Stimulated activated CD8-positive, alpha-beta memory T cell treated with anti-CD3 and anti-CD28 coated beads, Interleukin-4, amount 100 ng/mL, for 1 hour (primary cell): ENCODE measurements around the gene AMIGO1.
"Not testable (repeated sequence)": the region's sequence is repeated elsewhere in the genome, so short reads cannot be mapped to it uniquely, and the experiment has no call there.

Experiments
- DNase-seq, 2 donors: peaks; one replicate each; pipeline ENCODE4 v3.0.0-alpha.2; 2020; ENCODE audit warnings: low read depth in 2 of 2, low spot score in 1 of 2

AMIGO1 gene

DNA sequence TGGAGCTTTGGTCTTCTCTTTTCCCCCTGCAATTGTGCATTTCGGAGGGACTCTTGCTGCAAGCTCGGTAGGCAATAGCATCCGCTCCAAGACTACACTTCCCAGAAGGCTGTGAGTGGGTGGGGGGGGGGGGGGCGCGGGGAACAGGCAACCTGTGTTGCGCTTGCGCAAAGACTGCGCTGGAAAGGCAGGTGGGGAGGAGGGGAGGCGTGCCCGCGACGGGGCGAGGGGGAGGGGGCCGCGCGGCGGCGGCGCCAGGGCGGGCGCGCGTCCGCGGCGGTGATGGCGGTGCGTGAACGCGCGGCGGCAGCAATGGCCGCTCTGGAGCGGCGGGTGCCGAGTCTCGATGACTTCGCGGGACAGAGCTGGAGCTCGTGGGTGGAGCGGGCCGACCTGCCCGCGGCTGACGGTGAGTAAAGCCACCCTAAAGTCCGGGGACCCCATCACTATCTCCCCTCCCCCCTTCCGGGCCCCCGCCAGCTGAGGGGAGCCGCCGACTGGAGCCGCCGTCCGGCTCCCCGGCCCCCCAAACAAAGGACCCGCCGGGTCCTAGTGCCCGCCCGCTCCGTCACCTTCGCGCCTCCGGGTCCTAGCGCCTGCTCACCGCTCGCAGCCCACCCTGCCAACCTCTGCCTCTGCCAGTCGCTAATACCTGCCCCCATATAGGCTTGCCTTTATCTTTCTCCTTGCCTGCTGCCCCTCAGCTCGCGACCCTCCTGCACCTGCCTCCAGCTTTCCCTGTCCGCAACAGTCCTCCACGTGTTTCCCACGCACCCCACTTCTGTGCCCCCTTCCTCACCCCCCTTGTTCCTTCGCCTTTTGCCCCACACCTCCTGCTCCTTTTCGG is 25.6 kb downstream of the AMIGO1 start, which contains the start of gene ATXN7L2:
Gene ATXN7L2, plus strand, starts transcription at position 234 of the 847 bp plus-strand sequence. Its CDS starts 49 bp downstream, at position 283.
- DNase-seq, result peak; percentile 71 to 87

DNA sequence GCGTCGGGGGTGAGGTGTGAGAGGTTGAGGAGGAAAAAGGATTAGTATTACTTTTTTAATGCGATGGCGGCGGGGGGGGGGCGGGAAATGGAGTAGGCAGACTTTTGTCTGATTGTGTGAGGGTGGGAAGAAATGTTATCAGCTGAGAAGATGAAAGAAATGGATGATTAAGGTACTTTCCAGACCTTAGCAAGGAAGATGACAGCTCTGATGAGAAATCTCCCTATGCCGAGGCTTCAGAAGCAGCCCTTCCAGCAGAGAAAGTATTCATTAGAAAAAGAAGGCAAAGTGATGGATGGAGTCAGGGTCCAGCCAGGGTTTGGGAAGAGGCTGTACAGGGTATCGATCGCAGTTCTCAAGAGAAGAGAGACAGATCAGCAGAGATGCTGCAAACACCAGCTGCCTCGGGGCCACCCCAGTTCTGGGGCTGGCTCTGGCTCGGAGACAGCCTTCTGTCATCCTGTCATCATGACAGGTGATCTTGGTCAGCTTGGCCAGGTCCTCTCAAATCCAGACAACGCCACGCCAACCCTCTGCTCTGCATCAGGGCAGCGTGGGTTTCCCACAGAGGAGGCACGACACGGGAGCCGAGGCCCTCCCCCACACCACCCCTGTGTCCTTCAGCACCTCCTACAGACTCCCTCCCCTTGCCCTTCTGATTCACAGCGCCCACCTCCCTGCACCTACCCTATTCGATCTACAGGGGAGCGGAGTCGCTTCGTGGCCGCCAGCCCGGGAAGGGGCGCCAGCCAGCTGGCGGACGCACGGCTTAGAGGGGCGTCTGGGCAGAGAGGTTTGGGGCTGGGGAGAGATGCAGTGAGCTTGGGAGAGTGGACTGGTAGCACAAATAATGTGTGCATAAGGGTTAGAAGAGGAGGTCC is 26.5 kb downstream of the AMIGO1 start:
- DNase-seq, result peak in 1 of 2 donors; percentile 15

DNA sequence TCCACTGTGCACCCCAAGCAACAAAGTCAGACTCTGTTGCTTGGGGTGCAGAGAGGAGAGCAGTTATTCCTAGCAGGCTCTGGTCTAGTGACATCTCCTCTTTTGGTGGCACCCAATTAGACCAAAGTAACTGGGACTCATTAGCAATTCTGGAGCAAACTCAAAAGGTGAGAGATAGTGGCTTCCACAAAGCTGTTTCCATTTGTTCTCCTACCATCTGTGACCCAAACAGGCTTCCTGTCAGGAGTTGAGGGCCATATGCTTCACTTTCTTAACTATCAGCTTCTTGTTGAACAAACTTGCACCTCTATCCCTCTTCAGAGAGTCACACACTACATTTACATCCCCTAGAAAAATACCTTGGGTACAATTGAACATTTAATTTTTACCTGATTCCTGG is 27.3 kb downstream of the AMIGO1 start:
- no peak for DNase-seq

DNA sequence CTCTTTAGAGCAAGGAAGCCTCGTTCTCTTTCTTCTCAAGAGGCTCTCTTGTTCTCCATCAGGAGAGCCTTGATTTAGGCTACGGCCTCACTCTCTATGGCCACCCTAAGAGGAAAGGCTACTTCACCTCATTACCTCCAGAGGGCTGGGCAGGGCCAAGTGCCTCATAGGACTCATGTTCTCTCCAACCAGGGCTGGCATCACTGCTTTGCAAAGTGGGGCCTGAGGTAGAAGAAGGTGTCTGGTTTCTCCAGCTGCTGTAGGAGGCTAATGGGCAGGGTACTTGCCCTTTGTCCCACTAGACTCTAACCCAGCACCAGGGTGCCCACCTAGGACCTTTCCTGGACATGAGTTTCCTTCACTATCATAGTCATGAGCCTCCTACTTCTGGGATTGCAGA is 27.9 kb downstream of the AMIGO1 start:
- DNase-seq, result no peak

DNA sequence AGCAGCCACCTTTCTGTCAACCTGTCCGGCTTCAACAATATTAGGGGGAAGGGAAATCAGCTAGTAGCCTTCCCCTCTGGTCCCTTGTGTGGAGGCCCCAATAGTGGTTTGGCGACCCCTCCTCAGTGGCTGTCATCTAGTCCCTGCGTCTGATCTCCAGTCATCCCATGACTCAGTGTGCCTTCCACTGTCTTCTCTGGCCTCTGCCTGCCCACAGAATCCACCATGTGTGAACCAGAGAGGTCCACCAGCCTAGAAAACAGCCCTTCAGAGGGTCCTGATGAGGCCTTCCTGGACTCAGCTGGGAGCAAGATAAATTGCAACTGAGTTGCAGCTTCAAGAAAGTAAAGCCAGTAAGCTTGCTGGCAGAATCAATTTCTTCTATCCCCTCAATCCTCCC is 29.6 kb downstream of the AMIGO1 start:
- no peak for DNase-seq

DNA sequence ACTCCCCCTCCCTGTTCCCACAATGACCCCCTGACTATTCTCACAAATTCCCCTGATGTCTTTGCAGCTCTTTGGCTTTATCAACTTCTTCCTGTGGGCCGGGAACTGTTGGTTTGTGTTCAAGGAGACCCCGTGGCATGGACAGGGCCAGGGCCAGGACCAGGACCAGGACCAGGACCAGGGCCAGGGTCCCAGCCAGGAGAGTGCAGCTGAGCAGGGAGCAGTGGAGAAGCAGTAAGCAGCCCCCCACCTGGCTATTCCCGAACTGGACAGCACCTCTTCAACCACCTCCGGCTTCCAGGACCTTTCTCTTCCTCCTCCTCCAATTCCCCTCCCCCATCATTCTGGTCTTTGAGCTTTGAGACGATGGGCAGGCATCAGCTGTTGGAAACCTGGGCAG is 30.2 kb downstream of the AMIGO1 start:
- DNase-seq, result no peak

DNA sequence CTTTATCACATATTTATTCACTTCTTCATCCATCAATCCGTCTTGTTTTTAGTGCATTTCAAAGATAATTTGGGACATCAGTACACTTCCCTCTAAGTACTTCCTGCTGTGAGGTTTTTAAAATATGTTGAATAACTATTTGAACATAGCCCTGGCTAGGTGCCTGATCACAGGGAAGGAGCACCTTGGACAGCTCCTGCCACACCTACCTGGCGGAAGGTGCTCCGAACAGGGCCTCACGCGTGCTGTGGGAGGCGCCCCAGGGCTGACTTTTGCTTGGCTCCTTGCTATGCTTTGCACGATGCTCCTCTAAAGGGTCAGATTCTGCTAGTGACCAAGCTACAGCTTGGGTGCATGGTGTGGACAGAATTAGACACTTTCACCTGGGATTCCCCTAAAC is 30.7 kb downstream of the AMIGO1 start:
- no peak for DNase-seq

DNA sequence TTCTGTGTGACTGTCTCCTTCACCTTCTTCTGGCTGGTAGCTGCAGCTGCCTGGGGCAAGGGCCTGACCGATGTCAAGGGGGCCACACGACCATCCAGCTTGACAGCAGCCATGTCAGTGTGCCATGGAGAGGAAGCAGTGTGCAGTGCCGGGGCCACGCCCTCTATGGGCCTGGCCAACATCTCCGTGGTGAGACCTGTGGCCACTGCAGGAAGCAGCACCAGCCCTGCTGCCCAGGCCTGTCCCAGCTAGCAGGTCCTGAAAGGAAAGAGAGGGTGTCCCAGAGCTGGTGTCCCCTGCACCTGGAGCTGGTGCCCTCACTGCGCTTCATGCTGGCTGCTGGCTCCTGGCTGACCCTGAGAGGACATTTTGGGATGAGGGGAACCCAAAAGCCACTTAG is 31.7 kb downstream of the AMIGO1 start:
- DNase-seq, result no peak

DNA sequence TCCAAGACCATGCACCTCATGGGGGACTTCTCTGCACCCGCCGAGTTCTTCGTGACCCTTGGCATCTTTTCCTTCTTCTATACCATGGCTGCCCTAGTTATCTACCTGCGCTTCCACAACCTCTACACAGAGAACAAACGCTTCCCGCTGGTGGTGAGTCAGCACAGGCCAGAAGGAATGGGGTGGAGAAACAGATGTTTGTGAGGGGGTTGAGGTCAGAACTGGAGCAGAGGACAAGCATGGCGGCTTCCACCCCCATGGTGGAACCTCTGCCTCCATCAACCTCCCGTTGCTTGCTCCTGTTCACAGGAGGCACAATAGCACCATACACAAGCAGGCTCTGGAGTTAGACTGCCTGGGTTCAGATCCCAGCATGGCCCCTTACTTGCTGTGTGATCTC is 32.7 kb downstream of the AMIGO1 start:
- DNase-seq, result no peak

DNA sequence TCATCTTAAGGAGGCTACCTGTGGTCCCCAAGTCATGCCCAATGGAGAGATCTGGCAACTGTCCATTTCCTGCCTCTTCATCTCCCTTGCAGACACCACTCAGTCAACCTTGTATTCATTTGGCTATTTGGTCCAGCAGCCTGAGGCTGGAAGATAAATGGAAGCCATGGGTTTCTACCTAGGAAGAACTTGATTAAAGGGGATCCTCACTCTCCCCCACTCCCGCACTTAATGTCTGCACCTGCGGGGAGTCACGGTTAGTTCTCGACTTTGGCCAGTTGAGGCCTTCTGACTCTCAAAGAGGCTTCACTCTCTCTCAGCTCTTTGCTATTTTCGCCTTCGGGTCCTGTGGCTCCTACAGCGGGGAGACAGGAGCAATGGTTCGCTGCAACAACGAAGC is 34.3 kb downstream of the AMIGO1 start:
- no peak for DNase-seq

DNA sequence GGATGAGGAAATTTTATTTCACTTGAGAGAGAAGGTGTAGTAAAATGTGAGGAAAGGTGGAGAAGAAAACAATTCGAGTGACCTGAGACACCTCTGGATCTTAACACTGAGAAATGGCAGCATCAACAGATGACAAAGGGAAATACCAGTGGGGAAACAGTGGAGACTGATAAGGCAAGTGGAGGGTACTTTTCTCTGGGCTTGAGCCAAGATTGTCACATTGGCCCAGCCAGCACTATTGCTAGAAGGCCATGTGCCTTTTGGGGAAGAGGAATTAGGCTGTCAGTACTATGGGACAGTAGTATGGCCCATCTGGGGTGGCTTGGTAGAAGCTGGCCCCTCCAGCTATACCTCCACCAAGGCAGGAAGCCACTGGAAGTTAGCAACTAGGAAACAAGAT is 34.8 kb downstream of the AMIGO1 start:
- DNase-seq, result no peak

DNA sequence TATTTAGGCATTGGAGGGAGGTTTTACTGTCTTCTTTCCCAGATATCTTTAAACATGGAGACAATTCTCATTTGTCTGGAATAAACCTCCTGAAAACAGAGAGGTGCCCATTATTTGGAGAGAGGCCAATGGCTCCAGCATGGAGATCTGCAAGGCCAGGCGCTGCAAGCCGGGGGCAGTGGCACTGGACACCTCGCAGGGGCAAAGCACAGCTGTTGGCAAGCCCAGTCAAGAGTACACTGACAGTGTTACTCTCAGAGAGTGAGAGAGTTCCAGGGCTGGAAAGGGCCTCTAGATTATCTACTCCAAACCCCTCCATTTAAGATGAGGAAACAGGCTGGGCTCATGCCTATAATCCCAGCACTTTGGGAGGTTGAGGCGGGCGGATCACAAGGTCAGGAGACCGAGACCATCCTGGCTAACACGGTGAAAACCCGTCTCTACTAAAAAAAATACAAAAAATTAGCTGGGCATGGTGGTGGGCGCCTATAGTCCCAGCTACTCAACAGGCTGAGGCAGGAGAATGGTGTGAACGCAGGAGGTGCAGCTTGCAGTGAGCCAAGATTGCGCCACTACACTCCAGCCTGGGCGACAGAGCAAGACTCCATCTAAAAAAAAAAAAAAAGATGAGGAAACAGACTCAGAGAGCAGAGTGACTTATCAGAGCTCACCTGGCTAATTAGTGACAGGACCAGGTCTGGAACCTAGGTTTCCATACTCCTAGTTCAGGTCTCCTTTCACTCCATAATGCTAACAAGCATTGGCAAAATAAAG is 36.1 kb downstream of the AMIGO1 start:
- not testable (repeated sequence) for DNase-seq

DNA sequence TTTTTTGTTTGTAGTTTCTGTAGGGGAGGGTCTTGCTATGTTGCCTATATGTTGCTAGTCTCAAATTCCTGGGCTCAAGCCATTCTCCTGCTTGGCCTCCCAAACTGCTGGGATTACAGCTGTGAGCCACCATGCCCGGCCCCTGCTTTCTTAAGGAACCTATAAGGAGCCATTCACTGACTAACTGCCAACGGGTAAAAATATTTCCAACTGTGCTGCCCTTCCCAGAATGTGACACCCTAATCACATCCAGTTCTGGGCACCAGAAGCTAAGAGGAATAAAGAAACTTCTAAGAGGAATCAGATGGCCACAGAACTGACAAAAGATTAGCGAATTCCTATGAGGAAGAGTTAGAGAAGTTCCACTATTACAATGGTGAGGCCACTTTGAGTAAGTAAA is 36.7 kb downstream of the AMIGO1 start:
- DNase-seq, result no peak

DNA sequence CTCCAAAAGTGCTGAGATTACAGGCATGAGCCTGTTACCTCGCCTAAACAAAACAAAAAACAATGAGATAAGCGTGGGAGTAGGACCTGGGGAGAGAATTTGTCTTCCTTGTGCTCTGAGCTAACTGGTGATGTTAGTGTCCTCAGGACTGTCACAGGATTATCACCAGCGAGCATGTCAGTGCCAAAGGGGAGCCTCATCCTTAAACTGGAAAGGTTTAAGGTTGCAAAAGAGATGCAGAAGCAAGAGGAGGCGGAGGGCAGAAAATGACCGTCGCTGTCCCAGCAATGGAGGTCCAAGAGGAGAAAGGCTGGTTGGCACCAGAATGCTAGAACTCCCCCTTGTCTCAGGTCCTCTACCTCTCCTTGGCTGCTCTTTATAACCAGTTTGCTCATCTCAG is 39.3 kb downstream of the AMIGO1 start:
- no peak for DNase-seq

DNA sequence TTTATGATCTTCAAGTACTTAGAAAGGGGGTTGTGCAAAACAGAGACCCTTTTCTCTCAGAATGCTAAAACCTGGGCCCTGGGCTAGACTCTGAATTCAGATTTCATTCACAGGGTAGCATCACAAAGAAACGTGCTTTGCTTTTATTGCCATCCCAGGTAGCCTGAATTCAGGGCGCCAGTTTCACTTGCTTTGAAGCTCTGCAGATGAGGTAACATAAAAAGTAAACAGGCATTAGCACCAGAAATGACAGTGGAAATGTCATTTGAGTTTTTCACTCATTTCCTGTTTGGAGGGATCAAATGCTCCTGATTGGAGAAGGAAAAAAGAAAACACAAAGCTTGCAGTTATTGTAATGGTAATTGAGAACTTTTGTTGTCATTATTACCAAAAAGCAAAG is 40.6 kb downstream of the AMIGO1 start:
- DNase-seq, result no peak

DNA sequence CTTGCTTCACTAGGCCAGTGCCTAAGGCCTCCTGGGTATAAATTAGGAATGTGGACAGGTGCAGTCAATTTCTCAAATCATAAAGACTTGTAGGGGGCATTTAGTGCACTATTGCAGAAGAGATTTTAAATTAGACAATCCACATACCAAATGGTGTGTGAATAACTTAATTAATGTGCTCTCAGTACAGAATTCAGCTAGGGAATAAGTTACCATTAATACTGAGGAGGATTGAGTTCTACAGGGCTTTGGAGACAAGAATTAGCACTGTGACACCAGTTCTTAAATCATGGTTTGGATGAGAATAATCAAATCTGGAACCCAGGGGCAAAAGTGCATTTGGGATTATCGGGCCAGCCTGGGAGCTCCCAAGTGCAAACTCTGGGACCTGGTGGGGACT is 41.5 kb downstream of the AMIGO1 start:
- DNase-seq, result no peak

DNA sequence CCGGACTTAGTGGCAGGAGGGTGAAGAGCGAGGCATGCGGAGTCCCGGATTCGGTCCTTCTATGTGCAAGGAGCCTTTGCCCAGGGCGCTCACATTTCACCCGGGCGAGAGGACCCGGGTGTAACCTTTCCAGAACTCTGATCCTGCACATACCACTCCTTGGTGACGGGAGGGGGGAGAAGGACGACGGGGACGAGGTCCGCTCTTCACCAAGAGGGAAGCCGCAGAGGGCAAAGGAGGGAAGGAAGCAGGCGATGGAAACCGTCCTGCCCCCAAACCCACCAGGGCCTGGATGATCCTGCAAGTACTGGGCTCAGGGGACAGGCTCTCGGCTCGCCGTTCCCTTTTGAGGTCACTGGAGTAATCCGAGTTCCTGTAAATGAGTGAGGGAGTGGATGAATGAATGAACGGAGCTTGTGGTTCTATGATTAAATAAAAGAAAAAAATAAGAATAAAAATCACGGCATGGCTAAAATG is 42.2 kb downstream of the AMIGO1 start:
- no peak for DNase-seq

DNA sequence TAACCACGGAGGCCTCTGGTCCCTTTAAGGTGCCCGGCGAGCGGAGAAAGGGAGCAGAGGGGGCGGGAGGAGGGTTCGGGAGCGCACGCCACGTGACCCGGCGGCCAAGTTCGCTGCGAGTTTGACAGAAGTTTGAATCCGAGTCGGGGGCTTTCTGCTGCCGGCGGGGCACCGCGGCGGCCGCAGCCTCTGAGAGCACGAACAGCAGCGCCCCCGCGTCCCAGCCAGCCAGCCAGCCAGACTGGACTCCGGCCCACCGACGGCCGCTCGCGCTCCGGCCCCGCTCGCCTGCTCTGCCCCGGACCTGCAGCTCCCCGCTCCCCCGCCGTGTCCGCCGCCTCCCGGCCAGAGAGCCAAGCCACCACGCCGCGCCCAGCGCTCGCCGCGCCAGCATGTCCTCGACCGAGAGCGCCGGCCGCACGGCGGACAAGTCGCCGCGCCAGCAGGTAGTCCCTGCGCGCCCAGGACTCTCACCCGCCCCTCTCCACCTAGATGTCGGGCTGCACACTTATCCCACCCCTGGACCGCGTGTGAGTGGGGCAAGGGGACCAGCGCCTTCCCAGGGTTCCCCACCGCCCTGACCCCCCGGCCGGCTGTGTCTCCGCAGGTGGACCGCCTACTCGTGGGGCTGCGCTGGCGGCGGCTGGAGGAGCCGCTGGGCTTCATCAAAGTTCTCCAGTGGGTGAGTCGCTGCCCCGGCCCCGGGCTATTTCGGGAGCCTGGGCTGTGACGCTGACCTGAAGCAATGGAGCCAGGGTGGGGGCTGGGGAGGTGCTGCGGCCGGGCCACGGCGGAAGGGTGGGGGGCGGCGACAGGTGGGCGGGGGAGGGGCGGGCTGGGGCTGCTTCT is 42.9 kb downstream of the AMIGO1 start, which contains the start of gene SYPL2:
Gene SYPL2, plus strand, starts transcription at position 95 of the 849 bp plus-strand sequence. Its CDS starts 298 bp downstream, at position 393.
- no peak for DNase-seq

DNA sequence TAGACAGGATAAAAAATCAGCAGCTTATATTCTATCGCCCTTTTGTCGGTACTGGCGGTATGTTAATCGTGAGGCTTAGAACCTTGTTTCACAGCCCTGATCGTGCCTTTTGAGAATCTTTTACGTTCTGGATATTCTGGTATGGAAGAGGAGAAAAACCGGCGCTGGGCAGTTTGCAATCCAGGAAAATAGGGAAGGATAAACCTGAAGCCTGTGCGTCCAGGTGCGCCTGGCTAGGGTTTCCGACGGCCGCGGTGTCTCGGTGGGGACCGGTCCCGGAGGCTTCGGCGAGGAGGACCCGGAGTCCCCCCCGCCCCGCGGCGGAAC is 43.4 kb downstream of the AMIGO1 start:
- no peak for DNase-seq

DNA sequence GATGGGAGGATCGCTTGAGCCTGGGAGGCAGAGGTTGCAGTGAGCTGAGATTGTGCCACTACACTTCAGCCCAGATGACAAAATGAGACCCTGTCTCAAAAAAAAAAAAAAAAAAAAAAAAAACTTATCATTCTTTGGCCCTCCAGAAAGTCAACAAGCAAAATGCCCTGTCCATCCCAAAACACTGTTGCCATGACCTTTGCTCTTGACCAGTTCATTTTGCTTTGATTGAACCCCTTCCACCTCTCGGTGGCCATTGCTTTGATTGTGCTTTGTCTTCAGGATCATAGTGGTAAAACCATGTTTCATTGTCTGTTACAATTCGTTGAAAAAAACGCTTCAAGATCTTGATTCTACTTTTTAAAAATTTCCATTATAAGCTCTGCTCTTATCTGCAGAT is 51.7 kb downstream of the AMIGO1 start:
- no peak for DNase-seq
